ENCODE results near the gene NFATC1.

The NFATC1 gene

GRCh38 chr18:79393181-79393634, 2.5 kb upstream of the NFATC1 start:
- no peak for DNase-seq

GRCh38 chr18:79393635-79394533, 1.8 kb upstream of the NFATC1 start:
- no peak for DNase-seq

DNA sequence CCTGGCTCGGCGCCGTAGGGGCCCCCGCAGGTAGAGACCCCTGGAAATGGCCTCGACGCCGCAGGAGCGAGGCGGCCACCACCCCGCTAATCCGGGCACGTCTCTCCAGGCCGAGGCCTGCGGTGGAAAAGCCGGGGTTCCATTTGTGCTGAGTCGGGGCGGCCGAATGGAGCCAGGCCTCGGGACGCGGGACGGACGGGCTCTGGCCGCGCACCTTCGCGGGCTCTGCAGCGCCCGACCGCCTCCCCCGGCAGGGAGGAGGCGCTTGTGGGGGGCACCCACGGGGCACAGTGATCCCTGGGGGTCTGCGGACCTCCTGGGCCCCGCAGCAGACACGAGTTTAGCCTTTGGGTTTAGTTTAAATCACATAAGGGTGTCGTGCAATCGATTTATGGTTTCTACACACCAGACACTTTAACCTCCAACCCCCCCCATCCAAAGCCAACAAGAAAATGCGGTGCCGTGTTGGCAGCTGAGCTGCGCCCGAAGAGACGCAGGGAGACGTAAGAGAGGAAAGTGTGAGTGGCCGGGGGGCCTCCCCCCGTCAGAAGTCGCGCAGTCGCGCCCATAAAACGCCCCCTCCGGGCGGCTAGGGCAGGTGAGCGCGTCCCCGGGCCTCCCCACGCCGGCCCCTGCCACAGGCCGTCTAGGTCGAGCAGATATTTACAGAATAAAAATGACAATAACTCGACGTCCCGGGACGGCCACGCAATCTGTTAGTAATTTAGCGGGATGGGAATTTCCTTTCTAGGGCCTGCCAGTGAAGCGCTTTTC, 1.0 kb upstream of the NFATC1 start:
- no peak for DNase-seq

DNA sequence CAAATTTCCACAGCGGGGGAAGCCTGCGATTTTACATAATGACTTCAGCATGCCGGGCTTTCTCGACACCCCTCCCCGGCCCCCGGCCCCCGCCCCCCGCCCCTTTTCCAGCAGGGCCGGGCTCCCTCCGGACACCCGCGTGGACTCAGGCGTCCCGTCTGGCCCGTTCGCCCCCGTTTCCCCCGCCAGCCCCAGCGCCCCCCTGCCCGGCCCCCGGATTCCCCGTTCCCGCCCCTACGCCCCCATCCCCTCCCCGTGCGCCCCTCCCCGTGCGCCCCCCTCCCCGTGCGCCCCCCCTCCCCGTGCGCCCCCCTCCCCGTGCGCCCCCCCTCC, 456 bp upstream of the NFATC1 start:
- DNase-seq: no peak

- DNase-seq: no peak
Observed at GRCh38 chr18:79396431-79397246, 909 bp downstream of the NFATC1 start.

GRCh38 chr18:79397247-79397829, 1.6 kb downstream of the NFATC1 start:
- DNase-seq: no peak

- no peak for DNase-seq
Observed at GRCh38 chr18:79397830-79398761, 2.4 kb downstream of the NFATC1 start.

- DNase-seq: no peak
Observed at GRCh38 chr18:79399275-79400081, 3.7 kb downstream of the NFATC1 start.

GRCh38 chr18:79400091-79400590, 4.4 kb downstream of the NFATC1 start:
- DNase-seq: no peak

DNA sequence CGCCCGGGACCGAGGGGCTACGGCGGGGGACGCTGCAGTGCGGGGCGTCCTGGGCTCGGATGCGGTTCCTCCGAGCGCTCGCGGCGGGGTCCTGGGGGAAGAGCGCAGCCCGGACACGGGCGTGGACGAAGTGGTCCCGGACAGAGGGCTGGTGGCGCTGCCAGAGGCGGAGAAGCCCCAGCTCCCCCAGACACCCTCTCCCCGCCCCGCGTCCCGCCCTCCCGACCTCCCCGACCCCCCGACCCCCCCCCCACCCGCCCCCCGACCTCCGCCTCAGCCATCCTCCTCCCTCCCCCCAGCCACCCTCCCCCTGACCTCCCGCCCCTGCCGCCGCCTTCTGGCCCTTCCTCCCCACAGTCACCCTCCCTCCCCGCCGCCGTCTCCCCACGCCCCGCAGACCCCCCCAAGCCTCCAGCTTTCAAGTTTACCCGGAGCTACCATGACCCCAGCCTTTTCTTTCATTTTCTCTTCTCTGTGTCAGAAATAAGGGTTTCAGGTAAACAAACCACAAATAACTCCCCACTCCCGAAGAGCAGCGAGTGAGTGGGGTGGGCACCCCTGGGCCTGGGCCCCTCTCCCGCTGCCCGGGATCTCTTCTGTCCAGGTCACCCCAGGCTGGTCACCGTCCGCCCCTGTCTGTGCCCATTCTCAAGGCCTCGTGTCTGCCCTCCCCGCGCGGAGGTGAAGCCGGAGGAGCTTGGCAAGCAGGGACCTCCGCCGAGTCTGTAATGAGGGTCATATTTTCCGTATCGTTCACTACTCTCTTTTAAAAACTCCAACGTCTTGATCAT, 5.1 kb downstream of the NFATC1 start:
- DNase-seq: no peak

- DNase-seq: no peak
Observed at GRCh38 chr18:79401494-79402208, 5.9 kb downstream of the NFATC1 start.

DNA sequence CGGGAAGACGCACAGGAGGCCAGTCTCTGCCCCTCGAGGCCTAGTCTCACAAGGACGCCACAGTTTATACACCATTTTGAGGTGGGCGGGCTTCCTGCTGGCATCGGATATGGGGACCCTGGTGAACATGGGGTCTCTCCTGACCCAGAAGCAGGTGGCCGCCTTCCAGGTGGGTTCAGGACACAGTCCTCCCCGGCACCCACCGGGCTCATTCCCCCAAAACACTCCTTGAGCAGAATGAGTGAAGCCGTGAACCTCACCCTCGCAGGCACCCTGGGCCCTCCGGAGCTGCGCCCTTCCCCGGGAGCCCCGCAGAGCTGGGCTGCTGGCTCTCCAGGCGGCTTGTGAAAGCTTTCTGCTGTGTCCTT, 6.5 kb downstream of the NFATC1 start:
- DNase-seq: no peak

GRCh38 chr18:79402977-79403722, 7.4 kb downstream of the NFATC1 start:
- DNase-seq: no peak

DNA sequence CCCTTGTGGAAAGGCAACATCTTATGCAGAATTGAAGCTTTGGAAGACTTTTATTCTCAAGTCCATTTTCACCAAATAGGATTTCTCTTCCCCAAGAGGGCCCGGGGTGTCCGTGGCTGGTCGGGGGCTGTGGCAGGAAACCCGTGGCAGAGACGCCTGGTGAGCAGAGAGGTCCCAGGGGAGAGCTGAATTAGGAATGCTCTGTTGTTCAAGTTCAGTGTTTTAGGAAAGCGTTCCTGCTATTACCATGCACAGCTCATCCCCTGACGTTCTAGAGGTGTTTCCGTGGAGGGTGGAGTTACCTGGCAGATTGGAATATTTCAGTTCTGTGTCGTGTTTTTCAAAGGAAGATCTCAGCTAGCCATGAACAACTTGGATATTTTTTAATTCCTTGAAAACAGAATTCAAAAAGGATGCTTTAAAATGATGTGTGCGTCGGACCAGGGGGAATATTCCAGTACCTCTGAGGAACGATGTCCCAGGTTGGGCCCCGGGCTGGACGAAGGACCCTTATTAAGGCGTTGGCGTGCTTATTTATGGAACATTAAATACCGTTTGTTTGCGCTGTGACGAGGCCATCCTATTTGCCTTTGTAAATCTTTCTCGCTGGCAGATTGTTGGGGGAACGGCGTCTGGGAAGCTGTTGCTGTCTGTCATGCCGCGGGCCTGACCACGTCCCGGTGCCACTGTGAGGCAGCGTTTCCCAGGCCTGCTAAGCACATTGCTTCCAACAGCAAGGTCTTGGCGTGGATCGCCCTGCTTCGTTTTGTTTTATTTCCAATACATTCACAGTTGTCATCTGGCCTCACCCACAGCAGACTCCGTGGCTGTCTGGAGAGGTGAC, 8.2 kb downstream of the NFATC1 start:
- no peak for DNase-seq

DNA sequence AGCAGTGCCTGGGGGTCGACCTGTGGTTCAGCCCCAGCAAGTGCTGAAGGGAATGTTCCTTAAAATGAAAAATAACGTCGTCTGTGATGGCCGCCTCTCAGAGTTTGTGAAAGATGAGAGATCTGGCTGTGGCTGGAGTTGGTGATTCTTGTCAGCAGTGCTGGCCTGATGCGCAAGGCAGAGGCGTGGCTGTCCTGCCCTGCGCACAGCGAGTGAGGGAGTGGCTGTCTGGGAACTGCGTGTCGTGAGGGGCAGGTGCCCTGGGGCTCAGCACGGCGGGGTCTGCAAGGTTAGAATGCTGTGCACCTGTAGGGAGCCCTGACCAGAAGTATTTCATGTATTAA, 8.8 kb downstream of the NFATC1 start:
- no peak for DNase-seq

DNA sequence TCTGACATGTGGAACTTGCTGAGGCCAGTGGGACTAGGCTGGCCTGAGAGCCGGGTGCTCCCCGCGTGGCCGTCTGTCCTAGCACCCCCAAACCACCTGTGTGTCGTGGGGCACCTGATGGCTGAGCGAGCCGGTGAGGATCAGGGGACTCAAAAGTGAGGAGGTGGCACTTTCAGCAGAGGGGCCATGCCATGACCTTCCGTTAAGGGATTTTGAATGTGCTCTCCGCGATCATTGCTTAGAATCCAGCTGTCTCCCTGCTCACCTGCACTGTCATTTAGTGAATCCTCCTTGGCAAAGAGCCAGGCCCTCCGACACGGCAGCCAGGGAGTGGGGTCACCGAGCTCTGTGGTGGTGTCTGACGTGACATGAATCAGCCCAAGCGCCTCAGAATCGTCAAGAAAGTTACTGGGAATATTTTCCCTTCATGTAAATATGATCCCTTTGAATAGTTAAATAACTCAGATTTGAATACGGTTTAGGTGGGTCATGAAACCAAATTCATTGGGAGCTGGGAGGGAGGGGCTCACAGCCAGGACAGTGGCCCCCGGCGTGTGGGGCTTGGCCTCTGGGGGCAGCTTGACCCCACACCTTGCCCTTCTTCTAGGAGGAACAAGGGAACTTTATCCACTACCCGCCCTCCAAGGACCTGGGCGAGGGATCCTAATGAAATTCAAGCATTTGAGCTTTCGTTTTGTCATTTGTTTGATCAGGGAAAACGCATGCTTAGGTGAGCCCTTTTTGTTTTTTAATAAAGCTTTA, 9.5 kb downstream of the NFATC1 start:
- no peak for DNase-seq

Data from NCI-H510A (cell line).